Activated naive CD8-positive, alpha-beta T cell treated with anti-CD3 and anti-CD28 coated beads, Interleukin-2, amount 50 U/mL, for 24 hours (primary cell): ENCODE results near the gene POLR2J.

Experiments
- ATAC-seq: fragments of 150-1000 bp; cut with Tn5 transposase; one replicate; pipeline ENCODE4 v1.10.0; 2021
- DNase-seq: peaks from one replicate; pipeline ENCODE4 v3.0.0; 2021
- H3K27ac Mint-ChIP-seq: one replicate; pipeline ENCODE4 v1.8.0; 2021; ENCODE audit warnings: mild to moderate bottlenecking, mixed read lengths
- H3K27me3 Mint-ChIP-seq: one replicate; pipeline ENCODE4 v1.8.0; 2021; ENCODE audit warnings: mixed read lengths
- H3K36me3 Mint-ChIP-seq: one replicate; pipeline ENCODE4 v1.8.0; 2021; ENCODE audit warnings: low read depth, mixed read lengths
- H3K4me1 Mint-ChIP-seq: one replicate; pipeline ENCODE4 v1.8.0; 2021; ENCODE audit warnings: mixed read lengths
- H3K4me3 Mint-ChIP-seq: one replicate; pipeline ENCODE4 v1.8.0; 2021; ENCODE audit warnings: mild to moderate bottlenecking, moderate library complexity, mixed read lengths
- H3K9me3 Mint-ChIP-seq: one replicate; pipeline ENCODE4 v1.8.0; 2021; ENCODE audit warnings: mixed read lengths

Gene POLR2J

GRCh38 chr7:102424787-102425218, 53.9 kb downstream of the POLR2J start:
- Mint-ChIP-seq H3K36me3 (peaks cover 34% of the 10 kb centered on the region), H3K4me1 (peaks cover 75% of the 10 kb centered on the region), H3K4me3 (no peak overlapping the region), H3K27ac (peak overlapping the region; percentile 100), H3K9me3 (no peaks in the 10 kb centered on the region), H3K27me3 (no peaks in the 10 kb centered on the region)
- DNase-seq (no peak), ATAC-seq (no peak)

GRCh38 chr7:102424129-102424551, 54.6 kb downstream of the POLR2J start:
- Mint-ChIP-seq H3K27me3 (no peaks in the 10 kb centered on the region), H3K36me3 (peaks cover 36% of the 10 kb centered on the region), H3K9me3 (no peaks in the 10 kb centered on the region), H3K4me3 (no peak overlapping the region), H3K4me1 (peaks cover 73% of the 10 kb centered on the region), H3K27ac (peak overlapping the region; percentile 100)
- no peak for ATAC-seq
- DNase-seq, result no peak
